GF-D8 (cell line): Measurements from ENCODE around the gene RPL35.
"Not testable (repeated sequence)": the region's sequence is repeated elsewhere in the genome, so short reads cannot be mapped to it uniquely, and the experiment has no call there.

Experiments
- DNase-seq: peaks from one replicate; lab custom pipeline; 2025; lab: John Stamatoyannopoulos, UW

The RPL35 gene

GRCh38 chr9:124852829-124853531 is 8.8 kb downstream of the RPL35 start, which contains the start of gene WDR38:
Gene WDR38 (plus strand): TSS chr9:124853460. CDS start chr9:124853532, 72 bp downstream.
- DNase-seq: peak; percentile 18

GRCh38 chr9:124852121-124852828 is 9.5 kb downstream of the RPL35 start:
- DNase-seq: no peak

DNA sequence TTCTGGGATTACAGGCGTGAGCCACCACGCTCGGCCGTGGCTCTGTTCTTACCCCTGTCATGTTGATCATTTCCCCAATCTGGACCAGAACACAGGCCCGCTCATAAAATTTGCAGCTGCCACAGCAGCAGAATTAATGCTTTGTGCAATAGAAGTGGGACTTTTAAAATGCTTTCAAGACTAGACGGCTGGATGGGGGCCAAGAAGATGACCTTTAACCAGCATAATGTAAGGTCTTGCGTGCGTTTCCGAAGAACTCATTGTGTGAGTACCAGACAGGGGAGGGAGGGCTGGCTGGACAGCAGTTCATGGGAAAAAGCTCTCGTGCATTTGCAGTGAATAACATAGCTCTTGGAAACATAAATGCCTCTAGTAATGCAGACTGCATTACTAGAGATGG is 12.0 kb downstream of the RPL35 start:
- no peak for DNase-seq

- DNase-seq: no peak
Measured at GRCh38 chr9:124846969-124847368, 14.8 kb downstream of the RPL35 start.

GRCh38 chr9:124846467-124846866 is 15.3 kb downstream of the RPL35 start:
- DNase-seq: not testable (repeated sequence)

- DNase-seq: no peak
Measured at GRCh38 chr9:124844291-124844690, 17.5 kb downstream of the RPL35 start.

DNA sequence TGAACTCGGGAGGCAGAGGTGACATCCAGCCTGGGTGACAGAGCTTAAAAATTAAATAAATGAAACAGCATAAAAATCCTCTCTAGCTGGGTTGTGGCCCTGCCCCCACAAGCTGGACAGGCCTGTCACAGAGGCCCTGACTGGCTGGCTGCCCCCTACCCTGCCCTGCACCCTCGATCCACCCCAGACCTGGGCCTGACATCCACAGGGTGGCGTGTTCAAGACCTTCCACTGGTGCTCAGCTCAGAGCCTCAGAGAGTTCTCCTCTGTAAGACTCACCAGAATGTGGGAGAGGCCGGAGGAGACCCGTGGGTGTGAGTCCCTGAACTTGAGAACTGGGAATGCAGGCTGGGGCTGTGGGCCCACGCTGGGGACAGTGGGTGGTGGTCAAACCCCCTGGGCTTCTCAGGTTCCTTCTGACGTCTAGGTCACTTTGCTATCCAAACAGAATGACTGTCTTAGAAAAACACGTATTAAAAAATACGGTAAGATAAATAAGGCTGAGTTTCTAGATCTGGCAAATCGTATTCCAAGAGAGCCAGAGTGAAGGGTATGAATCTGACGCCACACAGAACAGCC is 18.2 kb downstream of the RPL35 start:
- DNase-seq: no peak

GRCh38 chr9:124841075-124841821 is 20.5 kb downstream of the RPL35 start:
- DNase-seq: no peak

DNA sequence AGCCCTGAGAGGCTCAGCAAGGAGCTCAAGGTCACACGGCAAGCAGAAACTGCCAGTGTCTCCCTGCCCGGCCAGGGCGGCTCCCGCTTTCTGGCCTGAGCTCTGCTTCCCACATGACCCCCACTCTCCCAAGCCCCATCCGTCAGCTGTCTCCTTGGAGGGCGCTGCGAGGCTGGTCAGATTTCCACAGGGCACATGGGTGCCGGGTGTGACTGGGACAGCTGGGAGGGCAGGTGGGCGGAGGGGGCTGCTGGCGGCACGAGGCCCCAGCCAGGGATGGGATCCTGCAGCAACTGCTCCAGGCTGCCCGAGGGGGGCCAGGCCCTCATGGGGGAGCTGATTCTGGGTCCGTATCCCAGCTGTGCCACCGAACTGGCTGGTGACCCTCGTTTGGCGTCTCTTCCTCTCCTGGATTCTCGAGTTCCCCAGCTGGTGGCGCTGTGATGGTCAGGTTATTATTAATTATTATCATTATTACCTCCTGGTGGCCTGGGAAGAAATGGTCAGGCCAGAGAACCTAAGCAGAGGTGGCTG is 21.4 kb downstream of the RPL35 start:
- DNase-seq: no peak

GRCh38 chr9:124839612-124840299 is 22.0 kb downstream of the RPL35 start:
- DNase-seq: no peak

DNA sequence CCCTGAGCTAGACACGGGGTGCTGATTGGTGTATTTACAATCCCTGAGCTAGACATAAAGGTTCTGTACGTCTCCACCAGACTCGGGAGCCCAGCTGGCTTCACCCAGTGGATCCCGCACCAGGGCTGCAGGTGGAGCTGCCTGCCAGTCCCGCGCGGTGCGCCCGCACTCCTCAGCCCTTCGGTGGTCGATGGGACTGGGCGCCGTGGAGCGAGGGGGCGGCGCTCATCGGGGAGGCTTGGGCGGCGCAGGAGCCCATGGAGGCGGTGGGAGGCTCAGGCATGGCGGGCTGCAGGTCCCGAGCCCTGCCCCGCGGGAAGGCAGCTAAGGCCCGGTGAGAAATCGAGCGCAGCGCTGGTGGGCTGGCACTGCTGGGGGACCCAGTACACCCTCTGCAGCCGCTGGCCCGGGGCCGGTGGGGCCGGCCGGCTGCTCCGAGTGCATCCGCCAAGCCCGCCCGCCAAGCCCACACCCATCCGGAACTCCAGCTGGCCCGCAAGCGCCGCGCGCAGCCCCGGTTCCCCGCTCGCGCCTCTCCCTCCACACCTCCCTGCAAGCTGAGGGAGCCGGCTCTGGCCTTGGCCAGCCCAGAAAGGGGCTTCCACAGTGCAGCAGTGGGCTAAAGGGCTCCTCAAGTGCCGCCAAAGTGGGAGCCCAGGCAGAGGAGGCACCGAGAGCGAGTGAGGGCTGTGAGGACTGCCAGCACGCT is 23.0 kb downstream of the RPL35 start:
- DNase-seq: not testable (repeated sequence)

GRCh38 chr9:124838132-124838531 is 23.6 kb downstream of the RPL35 start:
- not testable (repeated sequence) for DNase-seq

GRCh38 chr9:124835026-124835557 is 26.7 kb downstream of the RPL35 start:
- no peak for DNase-seq

- no peak for DNase-seq
Measured at GRCh38 chr9:124834591-124834990, 27.2 kb downstream of the RPL35 start.

DNA sequence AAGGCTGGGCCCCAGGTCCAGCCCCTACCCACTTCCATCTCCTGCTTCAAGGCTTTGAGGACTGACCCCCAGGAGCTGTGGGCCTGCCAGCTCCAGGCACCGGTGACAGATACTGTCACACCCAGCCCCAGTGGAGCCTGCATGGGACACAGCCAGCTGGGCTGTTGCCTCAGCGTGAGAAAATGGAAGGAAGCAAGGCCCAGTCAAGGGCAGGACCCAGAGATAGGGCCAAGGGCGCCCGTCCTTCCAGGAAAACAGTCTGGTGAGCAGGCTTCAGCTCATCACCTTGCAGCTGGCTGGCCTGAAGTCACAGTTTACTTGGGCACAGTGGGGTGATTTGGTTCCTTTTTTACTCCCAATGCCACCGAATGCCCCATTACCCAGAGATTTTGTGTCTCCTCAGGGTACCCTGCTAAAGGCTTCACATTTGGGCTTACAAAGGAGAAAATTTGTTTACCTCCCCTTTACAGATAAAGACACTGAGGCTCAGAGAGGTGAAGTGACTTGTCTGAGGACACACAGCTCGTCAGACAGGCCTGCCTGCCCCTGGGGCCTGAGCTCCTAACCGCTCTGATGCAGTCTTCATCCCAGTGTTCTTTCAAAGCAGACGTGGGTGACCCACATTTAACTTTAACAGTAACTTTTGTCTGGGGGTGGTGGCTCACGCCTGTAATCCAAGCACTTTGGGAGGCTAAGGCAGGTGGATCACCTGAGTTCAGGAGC is 30.0 kb downstream of the RPL35 start:
- peak; percentile 38 for DNase-seq

- no peak for DNase-seq
Measured at GRCh38 chr9:124830593-124830992, 31.2 kb downstream of the RPL35 start.

DNA sequence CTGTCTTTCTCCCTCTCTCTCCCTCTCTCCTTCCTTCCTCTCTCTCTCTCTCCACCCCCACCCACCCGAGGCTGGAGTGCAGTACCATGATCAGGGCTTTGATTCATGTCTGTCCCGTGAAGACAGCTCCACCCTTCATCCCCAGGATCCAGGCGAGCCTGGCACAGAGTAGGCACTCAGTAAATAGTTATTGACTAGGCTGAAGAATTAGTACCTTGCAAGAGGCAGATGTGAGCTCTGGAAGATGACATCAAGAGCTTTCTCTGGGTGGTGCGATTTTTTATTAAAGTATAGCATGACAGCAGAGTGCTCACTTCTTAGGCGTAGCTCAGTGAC is 32.5 kb downstream of the RPL35 start:
- DNase-seq: no peak

DNA sequence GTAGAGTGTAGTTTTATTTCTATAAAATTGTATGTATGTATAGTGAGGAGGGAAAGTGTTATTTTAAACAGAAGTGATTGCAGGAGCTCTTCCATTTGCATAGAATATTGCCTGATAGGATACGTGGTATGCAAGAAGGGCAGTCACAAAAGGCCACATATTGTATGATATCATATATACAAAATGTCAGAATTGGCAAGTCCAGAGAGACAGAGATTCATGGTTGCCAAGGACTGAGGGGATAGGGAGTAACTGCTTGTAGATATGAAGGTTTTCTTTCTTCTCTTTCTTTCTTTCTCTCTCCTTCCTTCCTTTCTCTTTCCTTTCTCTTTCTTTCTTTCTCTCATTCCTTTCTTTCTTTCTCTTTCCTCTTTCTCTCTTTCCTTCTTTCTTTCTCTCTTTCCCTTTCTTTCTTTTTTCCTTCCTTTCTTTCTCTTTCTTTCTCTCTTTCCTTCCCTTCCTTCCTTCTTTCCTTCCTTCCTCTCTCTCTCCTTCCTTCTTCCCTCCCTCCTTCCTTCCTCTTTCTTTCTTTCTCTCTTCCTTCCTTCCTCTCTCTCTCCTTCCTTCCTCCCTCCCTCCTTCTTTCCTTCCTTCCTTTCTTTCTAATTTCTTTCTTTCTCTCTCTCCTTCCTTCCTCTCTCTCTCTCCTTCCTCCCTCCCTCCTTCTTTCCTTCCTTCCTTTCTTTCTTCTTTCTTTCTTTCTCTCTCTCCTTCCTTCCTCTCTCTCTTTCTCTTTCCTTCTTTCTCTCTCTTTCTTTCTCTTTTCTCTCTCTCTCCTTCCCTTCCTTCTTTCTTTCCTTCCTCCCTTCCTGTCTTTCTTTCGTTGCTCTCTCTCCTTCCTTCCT is 33.0 kb downstream of the RPL35 start:
- no peak for DNase-seq
